Activated CD8-positive, alpha-beta memory T cell treated with anti-CD3 and anti-CD28 coated beads, Interleukin-2, amount 50 U/mL, for 4 hours (primary cell): ENCODE data around the gene SERGEF.
"Not testable (repeated sequence)": the region's sequence is repeated elsewhere in the genome, so short reads cannot be mapped to it uniquely, and the experiment has no call there.

ENCODE experiments used
- DNase-seq: peaks from one replicate; pipeline ENCODE4 v3.0.0-alpha.2; 2020

The SERGEF gene

GRCh38 chr11:17898782-17899181, 114.1 kb downstream of the SERGEF start:
- DNase-seq = no peak

GRCh38 chr11:17898071-17898470, 114.8 kb downstream of the SERGEF start:
- DNase-seq = no peak

- DNase-seq = no peak
These were observed 115.4 kb downstream of the SERGEF start for GRCh38 chr11:17897495-17897894.

- DNase-seq = not testable (repeated sequence)
These were observed 116.2 kb downstream of the SERGEF start for GRCh38 chr11:17896496-17897151.

- no peak for DNase-seq
These were observed 117.8 kb downstream of the SERGEF start for GRCh38 chr11:17894929-17895658.

GRCh38 chr11:17892409-17892808, 120.4 kb downstream of the SERGEF start:
- no peak for DNase-seq

- no peak for DNase-seq
These were observed 122.5 kb downstream of the SERGEF start for GRCh38 chr11:17890325-17890724.

GRCh38 chr11:17887779-17888178, 125.1 kb downstream of the SERGEF start:
- DNase-seq = no peak

- DNase-seq = no peak
These were observed 128.9 kb downstream of the SERGEF start for GRCh38 chr11:17883946-17884345.

GRCh38 chr11:17883057-17883456, 129.8 kb downstream of the SERGEF start:
- DNase-seq = no peak

- DNase-seq = no peak
These were observed 134.1 kb downstream of the SERGEF start for GRCh38 chr11:17878743-17879142.

- DNase-seq = no peak
These were observed 135.0 kb downstream of the SERGEF start for GRCh38 chr11:17877886-17878285.

GRCh38 chr11:17876827-17877226, 136.0 kb downstream of the SERGEF start:
- no peak for DNase-seq

- DNase-seq = no peak
These were observed 137.0 kb downstream of the SERGEF start for GRCh38 chr11:17875891-17876290.

GRCh38 chr11:17873586-17873985, 139.3 kb downstream of the SERGEF start:
- no peak for DNase-seq

GRCh38 chr11:17868398-17868797, 144.4 kb downstream of the SERGEF start:
- not testable (repeated sequence) for DNase-seq

GRCh38 chr11:17867341-17867740, 145.5 kb downstream of the SERGEF start:
- no peak for DNase-seq

- no peak for DNase-seq
These were observed 146.9 kb downstream of the SERGEF start for GRCh38 chr11:17865765-17866428.

- DNase-seq = no peak
These were observed 148.3 kb downstream of the SERGEF start for GRCh38 chr11:17864478-17864941.

GRCh38 chr11:17861036-17861755, 151.7 kb downstream of the SERGEF start:
- DNase-seq = no peak

GRCh38 chr11:17859552-17859951, 153.3 kb downstream of the SERGEF start:
- DNase-seq = no peak

GRCh38 chr11:17855531-17856290, 157.1 kb downstream of the SERGEF start:
- no peak for DNase-seq
